ENCODE results near the gene GMCL1. TPM values are rescaled to one million over a fixed set of nuclear protein-coding genes. Genes with fewer than 3 reads are reported as not detected.
"Not testable (repeated sequence)": the region's sequence is repeated elsewhere in the genome, so short reads cannot be mapped to it uniquely, and the experiment has no call there.

GMCL1 gene
- total RNA-seq, 1 donor, result 9.7 TPM

DNA sequence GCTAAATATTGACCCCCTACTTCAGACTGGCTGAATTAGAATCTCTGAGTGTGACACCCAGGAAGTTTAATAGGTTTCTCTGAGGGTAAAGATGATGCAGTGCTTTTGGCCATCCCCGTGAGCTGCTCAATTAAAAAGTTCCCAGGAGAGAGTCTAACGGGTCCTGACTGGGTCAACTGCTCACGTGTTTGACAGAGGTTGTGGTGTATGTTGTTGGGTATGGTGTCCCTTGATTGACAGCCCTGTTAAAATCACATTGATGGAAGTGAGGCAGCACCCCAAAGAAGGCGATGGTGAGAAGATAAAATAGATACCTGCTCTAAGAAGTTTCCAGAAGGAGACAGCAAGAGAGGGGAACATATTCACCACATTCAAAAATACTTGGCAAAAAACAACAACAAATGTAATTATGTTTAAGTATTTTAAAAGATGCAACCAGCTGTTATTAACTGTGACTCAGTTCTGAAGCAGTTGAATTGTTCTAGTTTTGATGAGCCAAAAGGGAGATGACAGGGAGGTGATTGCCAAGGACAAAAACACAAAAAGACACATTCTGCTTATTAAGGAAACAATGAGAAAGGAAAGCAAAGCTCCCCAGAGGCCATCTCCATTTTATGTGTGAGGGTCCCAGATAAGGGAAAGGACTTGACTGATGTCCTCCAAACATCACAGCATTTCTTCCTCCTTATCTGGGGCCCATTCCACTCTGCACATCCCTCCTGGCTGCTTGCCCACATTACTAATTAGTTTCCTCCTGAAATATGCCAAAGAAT lies 11.5 kb upstream of the GMCL1 start:
- DNase-seq (ENCODE audit: low read depth), result peak; percentile 52
- H3K4me3 ChIP-seq (ENCODE audit: low read depth, low read length), result no peak overlapping the region
- TF ChIP-seq, protein P1, sequence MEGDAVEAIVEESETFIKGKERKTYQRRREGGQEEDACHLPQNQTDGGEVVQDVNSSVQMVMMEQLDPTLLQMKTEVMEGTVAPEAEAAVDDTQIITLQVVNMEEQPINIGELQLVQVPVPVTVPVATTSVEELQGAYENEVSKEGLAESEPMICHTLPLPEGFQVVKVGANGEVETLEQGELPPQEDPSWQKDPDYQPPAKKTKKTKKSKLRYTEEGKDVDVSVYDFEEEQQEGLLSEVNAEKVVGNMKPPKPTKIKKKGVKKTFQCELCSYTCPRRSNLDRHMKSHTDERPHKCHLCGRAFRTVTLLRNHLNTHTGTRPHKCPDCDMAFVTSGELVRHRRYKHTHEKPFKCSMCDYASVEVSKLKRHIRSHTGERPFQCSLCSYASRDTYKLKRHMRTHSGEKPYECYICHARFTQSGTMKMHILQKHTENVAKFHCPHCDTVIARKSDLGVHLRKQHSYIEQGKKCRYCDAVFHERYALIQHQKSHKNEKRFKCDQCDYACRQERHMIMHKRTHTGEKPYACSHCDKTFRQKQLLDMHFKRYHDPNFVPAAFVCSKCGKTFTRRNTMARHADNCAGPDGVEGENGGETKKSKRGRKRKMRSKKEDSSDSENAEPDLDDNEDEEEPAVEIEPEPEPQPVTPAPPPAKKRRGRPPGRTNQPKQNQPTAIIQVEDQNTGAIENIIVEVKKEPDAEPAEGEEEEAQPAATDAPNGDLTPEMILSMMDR (IDR thresholded peaks at IDR 0.05; ENCODE audit: insufficient read depth, low read length), result no peak

GRCh38 chr2:69827796-69828540 lies 1.5 kb upstream of the GMCL1 start:
- H3K4me3 ChIP-seq (ENCODE audit: low read depth, low read length), result no peak overlapping the region
- DNase-seq (ENCODE audit: low read depth), result peak; percentile 52
- TF ChIP-seq, protein P1 (IDR thresholded peaks at IDR 0.05; ENCODE audit: insufficient read depth, low read length), result no peak

DNA sequence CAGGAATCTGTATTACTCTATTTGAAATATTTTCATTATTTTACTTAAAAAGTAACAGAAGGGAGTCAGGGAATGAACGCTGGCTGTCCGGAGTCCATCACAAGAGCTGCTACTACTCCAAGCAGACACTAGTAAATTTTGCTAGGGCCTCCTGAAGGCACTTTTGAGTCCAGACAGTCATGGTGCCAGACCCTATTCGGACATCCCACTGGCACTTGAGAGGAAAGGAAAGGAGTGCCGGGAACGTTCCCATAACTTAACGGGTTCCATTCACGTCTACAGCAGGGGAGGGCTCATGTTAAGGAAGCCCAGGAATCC lies 563 bp upstream of the GMCL1 start:
- DNase-seq (ENCODE audit: low read depth), result no peak
- TF ChIP-seq, protein P1 (IDR thresholded peaks at IDR 0.05; ENCODE audit: insufficient read depth, low read length), result no peak
- H3K4me3 ChIP-seq (ENCODE audit: low read depth, low read length), result peak overlapping the region; percentile 85

DNA sequence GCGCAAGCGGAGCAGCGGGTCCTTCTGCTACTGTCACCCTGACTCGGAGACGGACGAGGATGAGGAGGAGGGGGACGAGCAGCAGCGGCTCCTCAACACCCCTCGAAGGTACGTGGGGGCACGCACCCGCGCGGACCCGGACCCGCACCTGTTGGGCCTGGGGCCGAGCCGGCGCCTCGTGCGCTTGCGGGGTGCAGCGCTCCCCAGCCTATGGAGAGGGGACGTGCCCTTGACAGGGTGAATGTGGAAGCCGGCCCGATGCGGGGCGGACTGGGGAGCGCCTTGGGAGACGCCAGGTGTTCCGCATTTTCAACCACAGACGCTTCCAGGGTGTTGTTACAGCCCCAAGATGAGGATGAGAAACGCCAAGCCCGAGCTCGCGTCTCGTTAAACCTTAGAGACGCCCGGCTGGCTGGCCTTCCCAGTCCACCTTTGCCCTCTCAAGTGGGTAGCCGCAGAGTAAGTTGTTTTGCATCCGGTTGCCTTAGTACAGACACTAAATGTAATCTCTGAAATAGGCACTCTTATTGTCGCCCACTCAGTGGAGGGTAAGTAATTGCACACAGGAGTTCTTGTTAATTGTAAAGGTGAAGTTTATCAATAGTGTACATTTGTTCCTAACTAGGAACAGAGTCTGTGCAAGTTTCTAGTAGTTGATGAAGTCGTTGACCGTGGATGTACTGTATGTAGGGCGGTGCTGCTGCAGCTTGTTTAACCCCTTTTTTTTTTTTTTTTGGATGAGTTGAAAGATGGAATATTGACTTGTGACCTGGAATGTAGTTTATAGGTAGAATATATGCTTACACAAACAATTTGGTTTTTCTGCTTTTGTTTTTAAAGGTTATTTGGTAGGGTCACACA lies 815 bp downstream of the GMCL1 start:
- DNase-seq (ENCODE audit: low read depth), result peak; percentile 29
- H3K4me3 ChIP-seq (ENCODE audit: low read depth, low read length), result peak overlapping the region; percentile 85
- TF ChIP-seq, protein P1 (IDR thresholded peaks at IDR 0.05; ENCODE audit: insufficient read depth, low read length), result no peak

DNA sequence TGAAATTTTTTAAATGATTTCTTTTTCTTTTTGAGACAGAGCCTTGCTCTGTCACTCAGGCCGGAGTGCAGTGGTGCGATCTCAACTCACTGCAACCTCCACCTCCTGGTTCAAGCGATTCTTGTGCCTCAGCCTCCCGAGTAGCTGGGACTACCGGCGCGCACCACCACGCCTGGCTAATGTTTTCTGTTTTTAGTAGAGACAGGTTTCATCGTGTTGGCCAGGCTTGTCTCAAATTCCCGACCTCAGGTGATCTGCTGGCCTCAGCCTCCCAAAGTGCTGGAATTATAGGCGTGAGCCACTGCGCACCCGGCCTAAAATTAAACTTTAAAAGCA lies 1.4 kb downstream of the GMCL1 start:
- peak overlapping the region; percentile 85 for H3K4me3 ChIP-seq (ENCODE audit: low read depth, low read length)
- not testable (repeated sequence) for DNase-seq (ENCODE audit: low read depth)

DNA sequence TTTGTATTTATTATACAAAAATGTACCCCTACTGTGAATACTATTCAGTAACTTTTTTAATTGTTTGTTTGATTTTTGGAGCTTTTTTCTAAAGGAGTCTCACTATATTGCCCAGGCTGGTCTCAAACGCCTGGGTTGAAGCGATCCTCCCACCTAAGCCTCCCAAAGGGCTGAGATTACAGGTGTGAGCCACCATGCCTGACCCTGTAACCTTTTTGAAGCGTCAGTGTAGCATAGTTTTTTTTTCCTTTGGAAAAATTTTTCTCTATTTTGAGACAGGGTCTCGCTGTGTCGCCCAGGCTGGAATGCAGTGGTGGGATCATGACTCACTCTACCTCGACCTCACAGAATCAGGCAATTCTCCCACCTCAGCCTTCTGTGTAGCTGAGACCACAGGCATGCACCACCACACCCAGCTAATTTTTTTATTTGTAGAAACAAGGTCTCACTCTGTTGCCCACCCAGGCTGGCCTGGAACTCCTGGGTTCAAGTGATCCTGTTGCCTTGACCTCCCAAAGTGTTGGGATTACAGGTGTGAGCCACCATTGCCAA lies 2.0 kb downstream of the GMCL1 start:
- TF ChIP-seq, protein P1 (IDR thresholded peaks at IDR 0.05; ENCODE audit: insufficient read depth, low read length), result no peak
- peak; percentile 12 for DNase-seq (ENCODE audit: low read depth)
- no peak overlapping the region for H3K4me3 ChIP-seq (ENCODE audit: low read depth, low read length)
